HG02588 (cell line): ENCODE data around the gene ITPR2.

Source experiments
- ATAC-seq: cut with Tn5 transposase; IDR thresholded peaks from one replicate; pipeline ENCODE4 v1.9.1; 2021; ENCODE audit warnings: mild to moderate bottlenecking, moderate library complexity; ENCODE audit not compliant: unreplicated experiment

The ITPR2 gene

DNA sequence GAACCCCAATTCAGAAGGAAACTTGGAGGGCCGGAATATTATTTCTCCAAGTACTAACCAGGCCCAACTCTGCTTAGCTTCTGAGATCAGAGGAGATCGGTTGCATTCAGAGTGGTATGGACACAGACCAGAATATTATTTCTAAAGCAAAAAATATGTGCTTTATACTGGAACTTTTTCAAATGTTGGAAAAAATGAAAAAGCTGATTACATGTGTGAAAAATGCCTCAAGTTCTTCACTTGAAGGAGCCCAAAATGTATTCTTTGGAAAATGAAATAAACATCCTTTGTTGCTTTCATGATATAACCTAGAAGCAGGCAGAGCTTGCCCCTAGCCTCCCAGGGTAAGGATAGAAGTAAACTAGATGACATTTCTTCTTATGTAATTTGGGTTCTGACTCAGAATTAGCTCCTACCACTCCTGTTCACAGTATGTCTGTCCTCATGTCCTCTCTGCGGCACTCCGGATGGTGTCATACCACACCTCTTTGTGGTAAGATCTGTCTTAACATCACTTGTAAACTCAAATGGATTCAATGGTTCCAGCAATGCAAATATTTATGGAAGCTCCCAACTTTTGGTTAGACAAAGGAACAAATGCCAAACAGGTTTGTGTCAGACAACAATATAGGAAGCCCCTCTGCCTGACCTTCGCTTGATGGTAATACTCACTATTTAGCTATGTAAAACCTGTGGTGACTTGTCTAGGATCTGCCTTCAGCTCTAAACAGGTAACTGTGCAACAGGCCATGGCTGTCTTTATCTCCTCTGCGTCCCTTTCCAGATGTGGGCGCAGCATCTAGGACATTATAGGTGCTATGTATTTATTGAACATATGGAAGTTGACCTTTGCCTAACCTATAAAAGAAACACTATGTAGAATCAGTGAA is 459.1 kb downstream of the ITPR2 start:
- ATAC-seq = no peak

DNA sequence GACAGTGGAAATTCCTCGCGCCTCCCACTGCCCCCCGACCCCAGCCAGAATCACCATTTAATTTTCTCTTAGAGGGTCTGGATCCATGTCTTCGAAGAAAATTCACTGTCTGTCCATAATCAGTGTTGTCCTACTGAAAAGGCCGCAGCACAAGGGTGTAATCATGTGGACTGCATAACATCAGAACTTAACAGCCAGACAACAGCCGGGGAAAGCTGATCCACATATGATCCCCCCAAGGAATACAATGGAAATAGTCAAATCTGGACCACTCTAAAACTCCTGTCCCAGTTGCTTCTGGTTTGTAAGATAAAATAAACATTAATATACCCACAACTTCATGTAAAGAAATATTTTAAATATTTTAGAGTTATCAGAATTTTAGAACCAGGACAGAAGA is 460.1 kb downstream of the ITPR2 start:
- ATAC-seq = no peak

GRCh38 chr12:26370098-26370497 is 462.9 kb downstream of the ITPR2 start:
- ATAC-seq = no peak

DNA sequence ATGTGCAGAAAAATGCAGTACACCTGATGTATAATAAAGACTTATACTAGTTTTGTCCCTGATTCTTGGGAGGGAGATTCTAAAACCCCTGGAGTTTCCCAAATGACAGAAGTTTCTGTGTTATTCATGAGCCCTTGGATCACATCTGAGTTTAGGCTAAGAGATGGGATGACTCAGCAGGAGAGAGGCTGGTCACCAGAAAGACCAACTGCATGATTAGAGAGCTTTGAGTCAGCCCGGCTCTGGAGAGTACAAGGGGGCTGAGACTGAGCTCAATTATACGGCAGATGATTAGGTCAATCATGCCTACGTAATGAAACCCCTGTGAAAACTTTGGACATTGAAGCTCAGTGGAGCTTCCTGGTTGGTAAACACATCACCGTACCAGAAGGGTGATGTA is 463.4 kb downstream of the ITPR2 start:
- ATAC-seq = no peak

GRCh38 chr12:26367991-26368730 is 464.8 kb downstream of the ITPR2 start:
- ATAC-seq = no peak

DNA sequence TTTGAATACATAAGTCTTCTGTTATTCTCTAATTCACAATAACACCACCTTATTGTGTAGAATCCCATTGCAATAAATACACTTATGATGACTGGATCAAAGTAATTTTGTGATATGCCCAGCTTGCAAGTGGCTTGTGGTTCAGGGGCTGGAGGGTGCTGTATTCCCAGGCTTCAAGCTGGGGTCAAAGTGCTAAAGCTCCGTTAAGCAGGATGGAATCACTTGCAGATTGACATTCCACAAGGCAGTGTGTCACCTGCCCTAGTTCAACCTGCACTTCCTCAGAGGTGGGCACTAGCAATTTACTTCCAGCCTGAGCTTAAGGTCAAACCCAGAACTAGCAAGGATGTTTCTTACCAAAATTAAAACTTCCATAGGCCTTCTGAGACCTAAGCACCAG is 471.0 kb downstream of the ITPR2 start:
- no peak for ATAC-seq

DNA sequence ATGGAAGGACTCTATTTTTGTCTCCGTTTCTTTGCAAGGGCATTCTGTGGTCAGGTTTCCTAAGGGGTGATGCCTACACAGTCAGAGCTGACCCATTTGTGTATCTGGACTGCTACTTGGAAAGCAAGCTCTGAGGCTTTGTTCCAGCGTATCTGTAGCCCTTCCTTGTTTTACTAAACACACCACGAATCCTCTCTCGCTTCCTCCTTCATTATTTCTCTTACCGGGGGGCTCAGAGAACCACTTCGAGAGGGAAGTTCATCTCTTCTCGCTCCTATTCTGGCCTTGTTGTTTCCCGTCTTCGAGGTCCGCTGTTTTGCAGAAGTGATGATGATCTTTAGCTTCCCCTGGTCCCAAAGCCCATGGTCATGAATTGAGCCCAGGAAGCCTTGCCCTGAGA is 472.9 kb downstream of the ITPR2 start:
- no peak for ATAC-seq

DNA sequence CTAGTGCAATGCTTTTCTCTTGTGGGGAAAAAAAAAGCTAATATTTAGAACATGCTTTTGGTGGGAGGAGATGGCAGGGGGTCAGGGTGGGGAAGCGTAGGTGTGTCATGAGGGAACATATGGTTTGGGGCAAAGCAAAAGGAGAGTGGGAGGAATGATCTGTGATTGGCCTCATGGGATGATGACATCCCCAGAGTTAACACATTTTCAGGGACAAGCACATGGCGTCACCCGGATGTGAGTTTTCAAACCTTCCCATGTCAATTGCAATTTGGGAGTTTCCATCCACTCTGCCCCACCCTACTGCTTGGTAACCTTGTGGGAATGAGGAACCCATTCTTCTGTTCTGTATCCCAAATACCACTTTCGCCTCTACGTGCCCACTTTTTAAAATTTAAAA is 473.4 kb downstream of the ITPR2 start:
- no peak for ATAC-seq

- ATAC-seq = no peak
Observed at GRCh38 chr12:26358651-26359050, 474.3 kb downstream of the ITPR2 start.

DNA sequence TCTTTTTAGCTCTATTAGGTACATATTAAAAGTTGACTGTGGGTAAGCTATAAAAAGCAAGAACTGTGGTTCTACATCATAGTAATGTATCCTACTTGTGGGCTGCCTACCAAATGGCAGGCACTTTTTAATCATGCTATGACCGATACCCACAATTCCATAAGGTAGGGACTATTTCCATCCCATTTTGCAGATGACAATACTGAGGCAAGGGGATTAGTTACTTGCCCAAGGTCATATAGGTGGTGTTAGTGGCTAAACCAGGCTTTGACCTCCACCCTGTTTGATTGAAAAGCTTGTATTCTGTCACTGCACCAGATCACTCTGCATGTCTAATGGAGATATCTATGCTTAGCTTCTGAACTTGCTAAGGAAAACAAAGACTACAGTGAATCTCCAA is 485.7 kb downstream of the ITPR2 start:
- no peak for ATAC-seq

DNA sequence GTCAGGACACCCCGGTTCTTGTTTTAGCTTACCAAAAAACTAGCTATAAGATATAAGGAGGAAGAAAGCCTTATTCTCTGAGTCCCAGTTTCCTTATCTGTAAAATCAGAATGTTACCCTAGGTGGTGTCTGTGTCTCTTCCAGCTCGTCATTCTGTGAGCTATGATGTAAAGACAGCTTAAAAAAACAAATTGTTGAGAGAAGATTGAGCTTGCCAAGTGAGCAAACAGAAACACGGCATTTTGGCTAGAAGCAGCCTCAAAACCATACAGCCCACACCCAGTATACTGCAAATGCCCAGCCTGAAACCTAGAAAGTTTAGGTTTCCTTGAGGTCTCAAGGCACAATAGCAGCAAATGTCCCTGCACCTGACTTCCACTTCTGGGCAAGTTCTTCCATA is 486.3 kb downstream of the ITPR2 start:
- no peak for ATAC-seq

GRCh38 chr12:26345471-26346003 is 487.5 kb downstream of the ITPR2 start:
- ATAC-seq = no peak

DNA sequence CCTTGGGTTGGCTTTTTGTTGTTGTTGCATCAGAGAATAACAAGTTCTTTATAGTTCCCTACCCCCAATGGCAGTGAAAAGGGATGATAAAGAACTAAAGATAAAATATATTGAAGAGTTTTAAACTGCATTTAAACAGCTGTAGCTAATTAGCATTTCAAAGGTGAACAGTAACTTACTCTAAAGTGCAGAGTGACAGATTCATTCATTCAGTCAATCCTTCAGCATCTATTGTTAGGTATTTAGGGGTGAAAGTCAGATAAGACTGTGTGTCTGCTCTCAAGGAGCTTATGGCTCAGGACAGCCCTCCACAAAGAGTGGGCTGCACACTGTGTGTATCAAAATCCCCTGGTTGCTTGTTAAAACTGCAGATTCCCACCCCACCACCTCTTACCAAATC is 491.5 kb downstream of the ITPR2 start:
- ATAC-seq = no peak

- peak; percentile 77 for ATAC-seq
Observed at GRCh38 chr12:26340649-26341048, 492.3 kb downstream of the ITPR2 start.

GRCh38 chr12:26339976-26340375 is 493.0 kb downstream of the ITPR2 start:
- no peak for ATAC-seq

DNA sequence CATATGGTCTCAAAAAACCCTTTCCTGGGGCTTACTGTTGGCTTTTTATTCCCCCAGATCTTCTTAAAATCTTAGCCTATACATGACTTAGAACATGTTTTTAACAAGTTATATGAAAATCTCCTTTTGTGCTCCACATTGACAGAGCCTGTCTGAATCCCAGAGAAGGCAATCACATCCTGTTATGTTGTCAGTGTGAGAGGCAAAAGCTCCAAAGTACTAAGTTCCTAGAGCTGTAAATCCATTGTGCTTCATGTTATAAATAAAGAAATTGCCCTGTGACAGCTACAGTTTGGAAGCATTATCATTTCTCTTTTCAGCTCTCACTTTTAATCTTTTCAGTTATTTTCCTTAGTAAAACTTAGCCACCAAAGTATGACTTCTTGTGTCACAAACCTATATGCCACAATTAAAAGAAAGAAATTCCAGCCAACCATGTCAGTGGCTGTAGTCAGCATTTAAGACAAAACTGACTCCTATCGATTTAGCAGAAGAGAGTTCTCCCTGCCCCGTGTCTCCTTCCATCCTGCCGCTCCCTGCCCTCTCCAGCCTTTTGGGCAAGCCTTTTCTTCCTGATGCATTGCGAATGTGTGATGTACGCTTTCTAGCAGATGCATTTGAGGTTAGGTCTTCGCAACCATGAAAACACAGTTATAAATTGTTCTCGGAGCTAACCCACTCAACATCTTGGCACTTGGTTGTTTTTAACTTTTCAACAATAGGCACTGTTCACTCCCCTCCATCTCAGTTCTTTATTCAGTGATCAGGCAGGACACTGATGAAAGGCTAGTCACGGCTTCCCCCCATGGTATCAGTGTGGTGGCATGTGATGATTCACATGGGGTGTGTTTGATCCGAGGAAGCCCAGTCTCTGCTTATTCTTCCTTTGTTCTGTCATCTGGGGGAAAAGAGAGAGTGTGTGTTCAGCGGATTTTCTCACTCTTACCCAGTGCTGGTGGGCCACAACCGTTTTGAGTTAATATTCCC is 494.1 kb downstream of the ITPR2 start:
- no peak for ATAC-seq

GRCh38 chr12:26335651-26336050 is 497.3 kb downstream of the ITPR2 start:
- no peak for ATAC-seq

GRCh38 chr12:26334621-26335124 is 498.3 kb downstream of the ITPR2 start:
- no peak for ATAC-seq

- ATAC-seq = no peak
Observed at GRCh38 chr12:26331960-26332359, 501.0 kb downstream of the ITPR2 start.

DNA sequence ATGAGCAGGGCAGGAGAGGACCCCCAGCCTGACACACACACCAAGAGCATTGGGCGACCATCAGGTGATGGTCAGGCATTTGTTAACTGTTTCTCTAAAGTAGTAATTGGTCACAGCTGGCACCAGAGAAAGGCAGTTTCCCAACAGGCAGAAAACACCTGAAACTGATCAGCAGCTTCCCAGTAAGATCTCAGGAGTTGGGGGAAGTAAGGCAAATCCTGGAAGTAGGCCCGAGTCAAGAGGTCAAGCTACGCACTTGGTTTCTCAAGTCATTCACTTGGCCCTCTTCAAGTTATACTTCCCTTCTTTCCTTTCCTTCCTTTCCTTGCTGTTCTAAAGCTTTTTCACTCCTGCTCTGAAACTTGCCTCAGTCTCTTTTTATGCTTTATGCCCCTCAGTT is 501.9 kb downstream of the ITPR2 start:
- no peak for ATAC-seq
